Measurements from ENCODE around the gene LRBA. TPM values are rescaled to one million over a fixed set of nuclear protein-coding genes. Genes with fewer than 3 reads are reported as not detected.

Gene LRBA
- total and polyA plus RNA-seq, 4 donors: 11.8 to 149 (median 34.2) TPM

DNA sequence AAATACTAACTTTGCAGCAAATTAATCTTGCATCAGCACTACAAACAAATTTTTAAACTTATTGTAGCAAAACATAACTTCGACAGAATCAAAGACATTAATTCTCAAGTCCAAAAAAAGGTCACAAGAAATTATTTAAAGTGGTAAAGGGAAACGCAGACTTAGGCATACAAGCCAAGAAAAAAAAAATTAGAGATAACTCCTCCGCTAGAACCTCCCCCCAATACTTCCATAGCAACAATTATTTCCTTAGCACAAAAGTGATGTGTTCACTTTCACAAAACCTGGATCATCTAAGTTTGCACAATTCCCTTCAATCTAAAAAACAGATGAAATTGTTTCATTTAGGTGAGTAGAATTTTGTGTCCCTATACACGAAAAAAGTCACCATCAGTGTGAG lies 1.1 kb downstream of the LRBA start:
- TF ChIP-seq, protein P1, sequence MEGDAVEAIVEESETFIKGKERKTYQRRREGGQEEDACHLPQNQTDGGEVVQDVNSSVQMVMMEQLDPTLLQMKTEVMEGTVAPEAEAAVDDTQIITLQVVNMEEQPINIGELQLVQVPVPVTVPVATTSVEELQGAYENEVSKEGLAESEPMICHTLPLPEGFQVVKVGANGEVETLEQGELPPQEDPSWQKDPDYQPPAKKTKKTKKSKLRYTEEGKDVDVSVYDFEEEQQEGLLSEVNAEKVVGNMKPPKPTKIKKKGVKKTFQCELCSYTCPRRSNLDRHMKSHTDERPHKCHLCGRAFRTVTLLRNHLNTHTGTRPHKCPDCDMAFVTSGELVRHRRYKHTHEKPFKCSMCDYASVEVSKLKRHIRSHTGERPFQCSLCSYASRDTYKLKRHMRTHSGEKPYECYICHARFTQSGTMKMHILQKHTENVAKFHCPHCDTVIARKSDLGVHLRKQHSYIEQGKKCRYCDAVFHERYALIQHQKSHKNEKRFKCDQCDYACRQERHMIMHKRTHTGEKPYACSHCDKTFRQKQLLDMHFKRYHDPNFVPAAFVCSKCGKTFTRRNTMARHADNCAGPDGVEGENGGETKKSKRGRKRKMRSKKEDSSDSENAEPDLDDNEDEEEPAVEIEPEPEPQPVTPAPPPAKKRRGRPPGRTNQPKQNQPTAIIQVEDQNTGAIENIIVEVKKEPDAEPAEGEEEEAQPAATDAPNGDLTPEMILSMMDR (IDR thresholded peaks at IDR 0.05; ENCODE audit: control extremely low read depth, extremely low read depth): no peak
- Histone ChIP-seq H3K4me3 (no peak overlapping the region), H3K4me1 (ENCODE audit: control insufficient read depth in 5 of 5, insufficient read depth in 5 of 5, low read length in 5 of 5) (peaks cover 0 to 20% (median 1%) of the 10 kb centered on the region in 5 donors), H3K36me3 (ENCODE audit: control insufficient read depth in 4 of 4, insufficient read depth in 4 of 4, low read length in 4 of 4) (peaks cover 0 to 7% (median 0%) of the 10 kb centered on the region in 4 donors), H3K9ac (ENCODE audit: insufficient read depth in 1 of 2, low read length in 2 of 2) (peak overlapping the region; percentile 64 to 95), H3K27me3 (ENCODE audit: control insufficient read depth in 3 of 3, insufficient read depth in 3 of 3, low read length in 2 of 3) (no peaks in the 10 kb centered on the region), H3K9me3 (ENCODE audit: control insufficient read depth in 4 of 4, insufficient read depth in 3 of 4, low read length in 3 of 4) (no peaks in the 10 kb centered on the region), H3K27ac (ENCODE audit: low read depth in 1 of 2, low read length in 1 of 2) (no peak overlapping the region)
- DNase-seq (peak in 1 of 3 donors; percentile 32), ATAC-seq (ENCODE audit: insufficient read depth, low FRiP score) (no peak)
- whole genome bisulfite sequencing, 2 donors: 9 to 16% methylated on average over 4 of the region's 4 CpGs

DNA sequence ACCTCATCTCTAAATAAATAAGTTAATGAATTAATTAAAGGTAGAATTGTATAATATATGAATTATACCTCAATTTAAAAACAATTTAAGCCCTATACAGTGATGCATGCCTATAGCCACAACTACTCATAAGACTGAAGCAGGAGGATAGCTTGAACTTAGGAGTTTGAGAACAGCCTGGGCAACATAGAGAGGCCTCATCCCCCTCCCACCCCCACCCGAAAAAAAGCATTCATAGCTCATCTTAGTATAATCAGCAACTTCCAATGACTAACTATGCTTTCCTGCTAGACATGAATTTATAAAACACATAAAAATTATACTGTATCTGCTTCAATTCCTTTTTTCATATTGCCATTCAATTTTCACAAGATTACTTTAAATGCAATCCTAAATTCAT lies 1.6 kb downstream of the LRBA start:
- Histone ChIP-seq H3K27ac (ENCODE audit: low read depth in 1 of 2, low read length in 1 of 2) (no peak overlapping the region), H3K4me3 (no peak overlapping the region), H3K4me1 (ENCODE audit: control insufficient read depth in 5 of 5, insufficient read depth in 5 of 5, low read length in 5 of 5) (peaks cover 0 to 20% (median 1%) of the 10 kb centered on the region in 5 donors), H3K9me3 (ENCODE audit: control insufficient read depth in 4 of 4, insufficient read depth in 3 of 4, low read length in 3 of 4) (no peaks in the 10 kb centered on the region), H3K27me3 (ENCODE audit: control insufficient read depth in 3 of 3, insufficient read depth in 3 of 3, low read length in 2 of 3) (no peaks in the 10 kb centered on the region), H3K36me3 (ENCODE audit: control insufficient read depth in 4 of 4, insufficient read depth in 4 of 4, low read length in 4 of 4) (peaks cover 0 to 7% (median 0%) of the 10 kb centered on the region in 4 donors), H3K9ac (ENCODE audit: insufficient read depth in 1 of 2, low read length in 2 of 2) (peak overlapping the region in 1 of 2 donors; percentile 95)
- TF ChIP-seq, protein P1 (IDR thresholded peaks at IDR 0.05; ENCODE audit: control extremely low read depth, extremely low read depth): no peak
- no peak for ATAC-seq (ENCODE audit: insufficient read depth, low FRiP score)
- WGBS, 2 donors: 16 to 23% methylated on average over 1 of the region's 1 CpG
- DNase-seq: no peak

DNA sequence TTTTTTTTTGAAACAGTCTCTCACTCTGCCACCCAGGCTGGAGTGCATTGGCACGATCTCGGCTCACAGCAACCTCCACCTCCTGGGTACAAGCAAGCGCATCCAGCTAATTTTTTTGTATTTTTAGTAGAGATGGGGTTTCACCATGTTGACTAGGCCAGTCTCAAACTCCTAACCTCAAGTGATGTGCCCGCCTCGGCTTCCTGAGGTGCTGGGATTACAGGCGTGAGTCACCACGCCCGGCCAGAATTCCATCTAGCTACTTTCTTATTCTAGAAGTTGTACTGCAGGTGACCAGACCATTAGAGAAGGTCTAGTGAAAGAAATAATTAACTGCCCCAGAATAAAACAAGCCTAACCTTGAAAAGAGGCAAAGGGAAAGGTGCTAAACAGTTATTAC lies 2.3 kb downstream of the LRBA start:
- no peak overlapping the region for H3K4me3 ChIP-seq
- 25 to 46% methylated on average over 8 of the region's 8 CpGs for WGBS, 2 donors
- DNase-seq: no peak

More for the DNA sequence above, 2.3 kb downstream of the LRBA start:
- Histone ChIP-seq H3K36me3 (ENCODE audit: control insufficient read depth in 4 of 4, insufficient read depth in 4 of 4, low read length in 4 of 4) (peaks cover 0 to 7% (median 0%) of the 10 kb centered on the region in 4 donors), H3K9me3 (ENCODE audit: control insufficient read depth in 4 of 4, insufficient read depth in 3 of 4, low read length in 3 of 4) (no peaks in the 10 kb centered on the region), H3K4me1 (ENCODE audit: control insufficient read depth in 5 of 5, insufficient read depth in 5 of 5, low read length in 5 of 5) (peaks cover 0 to 20% (median 1%) of the 10 kb centered on the region in 5 donors), H3K27me3 (ENCODE audit: control insufficient read depth in 3 of 3, insufficient read depth in 3 of 3, low read length in 2 of 3) (no peaks in the 10 kb centered on the region), H3K27ac (ENCODE audit: low read depth in 1 of 2, low read length in 1 of 2) (no peak overlapping the region), H3K9ac (ENCODE audit: insufficient read depth in 1 of 2, low read length in 2 of 2) (no peak overlapping the region)
- ATAC-seq (ENCODE audit: insufficient read depth, low FRiP score): no peak
- TF ChIP-seq, protein P1 (IDR thresholded peaks at IDR 0.05; ENCODE audit: control extremely low read depth, extremely low read depth): no peak
